Liver (tissue), 9 donors: ENCODE results near the gene KMT2D. TPM values are rescaled to one million over a fixed set of nuclear protein-coding genes. Genes with fewer than 3 reads are reported as not detected.

Source experiments
- DNase-seq: peaks from one replicate; pipeline ENCODE4 v3.0.0-alpha.2; 2017; ENCODE audit warnings: low spot score
- H3K27ac ChIP-seq, 2 donors: one replicate each; pipeline ENCODE4 v1.7.0; 2013; ENCODE audit warnings: inconsistent platforms in 2 of 2, low read length in 2 of 2, control low read depth in 1 of 2, low read depth in 1 of 2, mild to moderate bottlenecking in 1 of 2
- H3K27me3 ChIP-seq, 4 donors: one replicate each; pipeline versions ENCODE4 v1.6.1 to v1.7.0; 2013; ENCODE audit warnings: low read length in 3 of 4, inconsistent platforms in 1 of 4, mild to moderate bottlenecking in 1 of 4, moderate library complexity in 1 of 4; ENCODE audit not compliant: control insufficient read depth in 4 of 4, insufficient read depth in 4 of 4
- H3K36me3 ChIP-seq, 4 donors: one replicate each; pipeline versions ENCODE4 v1.6.1 to v1.7.0; 2013; ENCODE audit warnings: low read length in 3 of 4, mild to moderate bottlenecking in 3 of 4, low read depth in 1 of 4, moderate library complexity in 1 of 4; ENCODE audit not compliant: control insufficient read depth in 4 of 4, insufficient read depth in 3 of 4
- H3K4me1 ChIP-seq, 4 donors: one replicate each; pipeline versions ENCODE4 v1.6.1 to v1.7.0; 2013; ENCODE audit warnings: low read length in 3 of 4, mild to moderate bottlenecking in 3 of 4, moderate library complexity in 1 of 4; ENCODE audit not compliant: control insufficient read depth in 4 of 4, insufficient read depth in 4 of 4
- H3K4me3 ChIP-seq, 3 donors: one replicate each; pipeline versions ENCODE4 v1.6.1 to v1.7.0; 2013; ENCODE audit warnings: low read length in 3 of 3, control low read depth in 1 of 3, low read depth in 1 of 3, mild to moderate bottlenecking in 1 of 3
- H3K9ac ChIP-seq, 2 donors: one replicate each; pipeline ENCODE4 v1.7.0; 2013; ENCODE audit warnings: low read length in 2 of 2, mild to moderate bottlenecking in 2 of 2, moderate library complexity in 2 of 2, control low read depth in 1 of 2, low read depth in 1 of 2
- H3K9me3 ChIP-seq, 4 donors: one replicate each; pipeline versions ENCODE4 v1.6.1 to v1.7.0; 2013; ENCODE audit warnings: low read length in 3 of 4; ENCODE audit not compliant: control insufficient read depth in 4 of 4
- ATF3 ChIP-seq: IDR thresholded peaks from 2 replicates; pipeline ENCODE4 v1.6.1; 2016; ENCODE audit warnings: antibody characterized with exemption
- EGR1 ChIP-seq, 2 donors: IDR thresholded peaks; 2 replicates each; pipeline ENCODE4 v1.6.1; 2016 to 2018; ENCODE audit warnings: antibody characterized with exemption in 2 of 2, low read depth in 2 of 2
- FOXA1 ChIP-seq: IDR thresholded peaks from 2 replicates; pipeline ENCODE4 v1.6.1; 2016; ENCODE audit warnings: antibody characterized with exemption
- FOXA2 ChIP-seq: IDR thresholded peaks from 2 replicates; pipeline ENCODE4 v1.6.1; 2016; ENCODE audit warnings: antibody characterized with exemption
- GABPA ChIP-seq, 2 donors: IDR thresholded peaks in 1 of 2; conservative IDR thresholded peaks in 1 of 2; 2 replicates each; pipeline ENCODE4 v1.6.1; 2016; ENCODE audit warnings: antibody characterized with exemption in 2 of 2, mild to moderate bottlenecking in 1 of 2, moderate library complexity in 1 of 2
- HNF4A ChIP-seq, 2 donors: conservative IDR thresholded peaks; 2 replicates each; pipeline ENCODE4 v1.6.1; 2016; ENCODE audit warnings: antibody characterized with exemption in 2 of 2, mild to moderate bottlenecking in 2 of 2
- HNF4G ChIP-seq: IDR thresholded peaks from 2 replicates; pipeline ENCODE4 v1.6.1; 2016; ENCODE audit warnings: antibody characterized with exemption
- JUND ChIP-seq, 2 donors: IDR thresholded peaks; 2 replicates each; pipeline ENCODE4 v1.6.1; 2016; ENCODE audit warnings: antibody characterized with exemption in 2 of 2
- MAX ChIP-seq: IDR thresholded peaks from 2 replicates; pipeline ENCODE4 v1.6.1; 2016; ENCODE audit warnings: antibody characterized with exemption
- NR2F2 ChIP-seq: IDR thresholded peaks from 2 replicates; pipeline ENCODE4 v1.6.1; 2016; ENCODE audit warnings: antibody characterized with exemption
- RAD21 ChIP-seq, 2 donors: IDR thresholded peaks; 2 replicates each; pipeline ENCODE4 v1.6.1; 2016; ENCODE audit warnings: antibody characterized with exemption in 2 of 2, mild to moderate bottlenecking in 2 of 2
- REST ChIP-seq: IDR thresholded peaks from 2 replicates; pipeline ENCODE4 v1.6.1; 2016; ENCODE audit warnings: antibody characterized with exemption, mild to moderate bottlenecking
- RXRA ChIP-seq, 2 donors: IDR thresholded peaks; 2 replicates each; pipeline ENCODE4 v1.6.1; 2017 to 2018; ENCODE audit warnings: antibody characterized with exemption in 2 of 2, mild to moderate bottlenecking in 1 of 2
- SP1 ChIP-seq: IDR thresholded peaks from 2 replicates; pipeline ENCODE4 v1.6.1; 2018; ENCODE audit warnings: antibody characterized with exemption, mild to moderate bottlenecking
- TAF1 ChIP-seq: conservative IDR thresholded peaks from 2 replicates; pipeline ENCODE4 v1.6.1; 2016; ENCODE audit warnings: antibody characterized with exemption, mild to moderate bottlenecking
- YY1 ChIP-seq: IDR thresholded peaks from 2 replicates; pipeline ENCODE4 v1.6.1; 2016; ENCODE audit warnings: antibody characterized with exemption, mild to moderate bottlenecking
- WGBS: extraction: QIAGEN DNeasy Blood & Tissue Kit; methylation state at CpG from one replicate; pipeline ENCODE4 v1.1.7; 2013; 5-methylcytosine and 5-hydroxymethylcytosine counted together
- polyA plus RNA-seq, 2 donors: library from polyadenylated mRNA; stranded (reverse) in 1 of 2; unstranded in 1 of 2; fragments of 200-250 nt in 1 of 2; fragments of >200 nt in 1 of 2; fragmentation: Nextera tagmentation in 1 of 2; extraction: Ambion mirVana in 1 of 2; gene quantifications; one replicate each; pipeline versions ENCODE4 v1.2.1 to v1.2.3, GENCODE V29; 2013 to 2015
- total RNA-seq, 2 donors: library from RNA; depleted of rRNA; stranded (reverse); fragments of >200 nt; gene quantifications; one replicate each; pipeline ENCODE4 v1.2.3, GENCODE V29; 2014
- TF ChIP-seq, protein P1 (sequence below): fragments of 150-350 bp; IDR thresholded peaks from 2 replicates; pipeline ENCODE4 v1.5.1; 2017; ENCODE audit warnings: improper control_type of control experiment, low read depth, low read length; ENCODE audit not compliant: missing input control
- TF ChIP-seq, protein P2 (sequence below): IDR thresholded peaks from 2 replicates; pipeline ENCODE4 v1.6.1; 2016; ENCODE audit warnings: antibody characterized with exemption
- donor health status: healthy.
- donor health status: healthy.
- donor health status: healthy.
- donor health status: healthy.
- donor health status: healthy.

Gene KMT2D
- total and polyA plus RNA-seq, 4 donors = 4.5 to 53.8 (median 25.0) TPM

DNA sequence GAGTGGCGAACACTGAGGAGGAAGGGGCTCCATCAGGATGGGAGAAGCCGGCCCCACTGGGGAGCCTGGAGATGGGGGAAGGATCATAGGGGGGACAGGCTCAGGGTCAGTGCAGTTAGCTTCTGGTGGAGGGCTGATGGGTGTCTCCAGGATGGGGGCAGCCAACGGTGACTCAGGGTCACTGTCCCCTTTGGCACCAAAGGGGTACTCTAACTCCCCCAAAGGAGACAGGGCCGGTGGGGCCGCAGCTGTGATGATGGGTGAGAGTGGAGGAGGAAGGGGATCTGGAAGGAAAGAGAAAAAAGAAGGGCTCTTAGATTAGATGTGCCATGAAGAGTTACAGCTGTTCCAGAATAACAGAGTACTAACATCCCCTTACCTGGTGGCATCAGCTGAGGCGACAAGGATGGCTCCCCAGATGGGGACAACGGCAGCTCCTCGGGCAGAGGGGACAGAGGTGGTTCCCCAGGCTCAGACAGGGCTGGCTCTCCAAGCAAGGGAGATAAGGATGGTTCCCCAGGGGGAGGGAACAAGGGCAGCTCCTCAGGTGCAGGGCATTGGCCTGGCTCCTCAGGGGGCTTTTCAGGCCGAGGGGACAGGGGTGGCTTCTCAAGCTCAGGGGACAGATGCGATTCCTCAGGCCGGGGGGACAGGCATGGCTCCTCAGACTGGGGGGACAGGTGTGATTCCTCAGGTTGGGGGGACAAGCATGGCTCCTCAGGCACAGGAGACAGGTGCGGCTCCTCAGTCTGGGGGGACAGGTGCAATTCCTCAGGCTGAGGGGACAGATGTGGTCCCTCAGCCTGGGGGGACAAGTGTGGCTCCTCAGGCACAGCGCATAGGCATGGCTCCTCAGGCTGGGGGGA is 9.9 kb downstream of the KMT2D start (continued):
- TF ChIP-seq REST = no peak

- Histone ChIP-seq H3K27ac (no peak overlapping the region), H3K27me3 (no peaks in the 10 kb centered on the region), H3K9me3 (no peaks in the 10 kb centered on the region), H3K4me3 (no peak overlapping the region), H3K9ac (no peak overlapping the region), H3K4me1 (peaks cover 0 to 2% (median 0%) of the 10 kb centered on the region in 4 donors), H3K36me3 (peaks cover 46 to 94% (median 67%) of the 10 kb centered on the region in 4 donors)
- 91% methylated on average over 20 of the region's 20 CpGs for WGBS
- TF ChIP-seq GABPA (IDR thresholded peaks at IDR 0.05 in 1 of 2, conservative IDR thresholded peaks at IDR 0.05 in 1 of 2) (no peak), FOXA2 (no peak), ATF3 (no peak), RAD21 (IDR thresholded peaks at IDR 0.05) (no peak), JUND (IDR thresholded peaks at IDR 0.05) (no peak), HNF4A (conservative IDR thresholded peaks at IDR 0.05) (no peak), RXRA (IDR thresholded peaks at IDR 0.05) (no peak), REST (no peak), HNF4G (no peak), MAX (no peak), EGR1 (IDR thresholded peaks at IDR 0.05; ENCODE audit: low read depth in 2 of 2) (no peak), FOXA1 (no peak), SP1 (no peak), TAF1 (no peak), YY1 (no peak), NR2F2 (no peak)
- TF ChIP-seq, protein P1, sequence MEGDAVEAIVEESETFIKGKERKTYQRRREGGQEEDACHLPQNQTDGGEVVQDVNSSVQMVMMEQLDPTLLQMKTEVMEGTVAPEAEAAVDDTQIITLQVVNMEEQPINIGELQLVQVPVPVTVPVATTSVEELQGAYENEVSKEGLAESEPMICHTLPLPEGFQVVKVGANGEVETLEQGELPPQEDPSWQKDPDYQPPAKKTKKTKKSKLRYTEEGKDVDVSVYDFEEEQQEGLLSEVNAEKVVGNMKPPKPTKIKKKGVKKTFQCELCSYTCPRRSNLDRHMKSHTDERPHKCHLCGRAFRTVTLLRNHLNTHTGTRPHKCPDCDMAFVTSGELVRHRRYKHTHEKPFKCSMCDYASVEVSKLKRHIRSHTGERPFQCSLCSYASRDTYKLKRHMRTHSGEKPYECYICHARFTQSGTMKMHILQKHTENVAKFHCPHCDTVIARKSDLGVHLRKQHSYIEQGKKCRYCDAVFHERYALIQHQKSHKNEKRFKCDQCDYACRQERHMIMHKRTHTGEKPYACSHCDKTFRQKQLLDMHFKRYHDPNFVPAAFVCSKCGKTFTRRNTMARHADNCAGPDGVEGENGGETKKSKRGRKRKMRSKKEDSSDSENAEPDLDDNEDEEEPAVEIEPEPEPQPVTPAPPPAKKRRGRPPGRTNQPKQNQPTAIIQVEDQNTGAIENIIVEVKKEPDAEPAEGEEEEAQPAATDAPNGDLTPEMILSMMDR = no peak
- TF ChIP-seq, protein P2, sequence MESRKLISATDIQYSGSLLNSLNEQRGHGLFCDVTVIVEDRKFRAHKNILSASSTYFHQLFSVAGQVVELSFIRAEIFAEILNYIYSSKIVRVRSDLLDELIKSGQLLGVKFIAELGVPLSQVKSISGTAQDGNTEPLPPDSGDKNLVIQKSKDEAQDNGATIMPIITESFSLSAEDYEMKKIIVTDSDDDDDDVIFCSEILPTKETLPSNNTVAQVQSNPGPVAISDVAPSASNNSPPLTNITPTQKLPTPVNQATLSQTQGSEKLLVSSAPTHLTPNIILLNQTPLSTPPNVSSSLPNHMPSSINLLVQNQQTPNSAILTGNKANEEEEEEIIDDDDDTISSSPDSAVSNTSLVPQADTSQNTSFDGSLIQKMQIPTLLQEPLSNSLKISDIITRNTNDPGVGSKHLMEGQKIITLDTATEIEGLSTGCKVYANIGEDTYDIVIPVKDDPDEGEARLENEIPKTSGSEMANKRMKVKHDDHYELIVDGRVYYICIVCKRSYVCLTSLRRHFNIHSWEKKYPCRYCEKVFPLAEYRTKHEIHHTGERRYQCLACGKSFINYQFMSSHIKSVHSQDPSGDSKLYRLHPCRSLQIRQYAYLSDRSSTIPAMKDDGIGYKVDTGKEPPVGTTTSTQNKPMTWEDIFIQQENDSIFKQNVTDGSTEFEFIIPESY = no peak
- no peak for DNase-seq
Observed at GRCh38 chr12:49049566-49050224, 10.9 kb downstream of the KMT2D start.
